ENCODE measurements around the gene FABP7. TPM values are rescaled to one million over a fixed set of nuclear protein-coding genes. Genes with fewer than 3 reads are reported as not detected.

The FABP7 gene
- total RNA-seq, 1 experiment from 2014 or later = not detected

DNA sequence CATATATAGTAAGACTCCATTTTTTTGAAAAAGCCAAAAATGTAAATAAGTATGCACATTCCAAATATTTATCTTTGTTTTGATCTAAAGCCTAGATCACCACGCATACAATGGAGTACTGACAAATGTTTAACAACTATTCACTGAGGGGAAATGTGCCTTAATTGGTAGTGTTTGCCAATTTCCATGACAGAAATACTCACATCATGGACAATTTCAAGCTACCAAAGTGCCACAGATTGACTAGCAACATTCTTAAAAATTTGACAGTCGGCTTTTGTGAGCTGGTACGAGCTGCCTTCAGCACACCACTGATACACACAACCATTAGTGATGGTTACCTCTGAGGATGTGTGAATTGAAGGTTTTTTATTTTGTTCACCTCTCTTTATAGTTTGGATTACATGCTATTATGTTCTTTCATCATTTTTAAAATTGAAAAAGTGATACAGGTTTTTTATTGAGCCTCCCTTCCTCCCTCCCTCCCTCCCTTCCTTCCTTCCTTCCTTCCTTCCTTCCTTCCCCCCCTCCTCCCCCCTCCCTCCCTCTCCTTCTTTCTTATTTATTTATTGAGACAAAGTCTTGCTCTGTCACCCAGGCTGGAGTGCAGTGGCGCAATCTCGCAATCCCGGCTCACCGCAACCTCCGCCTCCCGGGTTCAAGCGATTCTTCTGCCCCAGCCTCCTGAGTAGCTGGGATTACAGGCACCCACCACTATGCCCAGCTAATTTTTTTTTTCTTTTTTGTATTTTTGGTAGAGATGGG is 28.8 kb downstream of the FABP7 start:
- Histone ChIP-seq H2AFZ (ENCODE audit: low read length) (no peak overlapping the region), H3K27ac (ENCODE audit: low read length) (no peak overlapping the region), H3K9me3 (ENCODE audit: low read length) (no peaks in the 10 kb centered on the region), H3K9ac (ENCODE audit: low read length) (no peak overlapping the region), H3K27me3 (ENCODE audit: low read length) (no peaks in the 10 kb centered on the region), H3K9me2 (replicated peaks; ENCODE audit: low read length) (no peaks in the 10 kb centered on the region), H3K79me2 (ENCODE audit: low read length) (no peaks in the 10 kb centered on the region), H3K4me3 (ENCODE audit: low read length) (no peak overlapping the region), H4K20me1 (ENCODE audit: low read length) (no peaks in the 10 kb centered on the region), H3K4me1 (ENCODE audit: insufficient read depth, low read length) (no peaks in the 10 kb centered on the region), H3K4me2 (ENCODE audit: low read length) (no peak overlapping the region), H3F3A (ENCODE audit: low read length, unreplicated experiment) (no peaks in the 10 kb centered on the region), H3K36me3 (ENCODE audit: low read depth, low read length) (no peaks in the 10 kb centered on the region)
- BruUV-seq (replicated peaks) = no TSS peak
- TF ChIP-seq EZH2 (IDR thresholded peaks at IDR 0.05; ENCODE audit: low read length, unreplicated experiment) (no peak), EZH2phosphoT487 (IDR thresholded peaks at IDR 0.05; ENCODE audit: borderline replicate concordance, low read length) (no peak)
- TF ChIP-seq, protein P1, sequence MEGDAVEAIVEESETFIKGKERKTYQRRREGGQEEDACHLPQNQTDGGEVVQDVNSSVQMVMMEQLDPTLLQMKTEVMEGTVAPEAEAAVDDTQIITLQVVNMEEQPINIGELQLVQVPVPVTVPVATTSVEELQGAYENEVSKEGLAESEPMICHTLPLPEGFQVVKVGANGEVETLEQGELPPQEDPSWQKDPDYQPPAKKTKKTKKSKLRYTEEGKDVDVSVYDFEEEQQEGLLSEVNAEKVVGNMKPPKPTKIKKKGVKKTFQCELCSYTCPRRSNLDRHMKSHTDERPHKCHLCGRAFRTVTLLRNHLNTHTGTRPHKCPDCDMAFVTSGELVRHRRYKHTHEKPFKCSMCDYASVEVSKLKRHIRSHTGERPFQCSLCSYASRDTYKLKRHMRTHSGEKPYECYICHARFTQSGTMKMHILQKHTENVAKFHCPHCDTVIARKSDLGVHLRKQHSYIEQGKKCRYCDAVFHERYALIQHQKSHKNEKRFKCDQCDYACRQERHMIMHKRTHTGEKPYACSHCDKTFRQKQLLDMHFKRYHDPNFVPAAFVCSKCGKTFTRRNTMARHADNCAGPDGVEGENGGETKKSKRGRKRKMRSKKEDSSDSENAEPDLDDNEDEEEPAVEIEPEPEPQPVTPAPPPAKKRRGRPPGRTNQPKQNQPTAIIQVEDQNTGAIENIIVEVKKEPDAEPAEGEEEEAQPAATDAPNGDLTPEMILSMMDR (conservative IDR thresholded peaks at IDR 0.05; ENCODE audit: low read depth, low read length) = no peak
- ATAC-seq (no peak), DNase-seq (no peak)
- ChIA-PET POLR2A (ENCODE audit: unreplicated experiment) (interaction anchor here (0.5 kb wide), 1 partner anchor 68 kb away, joined by 3 read pairs; no protein-coding TSS in a partner anchor), CTCF (no interaction called here)
- intact Hi-C loops (cut with micrococcal nuclease) = no loop called here

DNA sequence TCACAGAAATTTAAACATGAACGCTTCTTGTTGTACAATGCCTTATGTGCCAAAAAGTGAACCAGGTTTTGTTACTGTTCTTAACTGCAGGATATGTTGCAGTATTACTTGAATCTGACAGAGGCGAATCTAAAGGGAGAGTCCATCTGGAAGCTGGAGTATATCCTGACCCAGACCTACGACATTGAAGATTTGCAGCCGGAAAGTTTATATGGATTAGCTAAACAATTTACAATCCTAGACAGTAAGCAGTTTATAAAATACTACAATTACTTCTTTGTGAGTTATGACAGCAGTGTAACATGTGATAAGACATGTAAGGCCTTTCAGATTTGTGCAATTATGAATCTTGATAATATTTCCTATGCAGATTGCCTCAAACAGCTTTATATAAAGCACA is 29.5 kb downstream of the FABP7 start:
- TF ChIP-seq EZH2phosphoT487 (IDR thresholded peaks at IDR 0.05; ENCODE audit: borderline replicate concordance, low read length) (no peak), EZH2 (IDR thresholded peaks at IDR 0.05; ENCODE audit: low read length, unreplicated experiment) (no peak)
- TF ChIP-seq, protein P1 (conservative IDR thresholded peaks at IDR 0.05; ENCODE audit: low read depth, low read length) = no peak
- ATAC-seq (no peak), DNase-seq (no peak)
- ChIA-PET CTCF (no interaction called here), POLR2A (ENCODE audit: unreplicated experiment) (no interaction called here)
- Histone ChIP-seq H4K20me1 (ENCODE audit: low read length) (no peaks in the 10 kb centered on the region), H3K27me3 (ENCODE audit: low read length) (no peaks in the 10 kb centered on the region), H3K79me2 (ENCODE audit: low read length) (no peaks in the 10 kb centered on the region), H3K9ac (ENCODE audit: low read length) (no peak overlapping the region), H3F3A (ENCODE audit: low read length, unreplicated experiment) (no peaks in the 10 kb centered on the region), H3K4me1 (ENCODE audit: insufficient read depth, low read length) (no peaks in the 10 kb centered on the region), H3K27ac (ENCODE audit: low read length) (no peak overlapping the region), H3K36me3 (ENCODE audit: low read depth, low read length) (no peaks in the 10 kb centered on the region), H2AFZ (ENCODE audit: low read length) (no peak overlapping the region), H3K9me2 (replicated peaks; ENCODE audit: low read length) (no peaks in the 10 kb centered on the region), H3K4me2 (ENCODE audit: low read length) (no peak overlapping the region), H3K9me3 (ENCODE audit: low read length) (no peaks in the 10 kb centered on the region), H3K4me3 (ENCODE audit: low read length) (no peak overlapping the region)
- BruUV-seq (replicated peaks) = no TSS peak
- intact Hi-C loops (cut with micrococcal nuclease) = no loop called here

GRCh38 chr6:122809691-122810090 is 30.2 kb downstream of the FABP7 start:
- no TSS peak for BruUV-seq (replicated peaks)
- H3K27ac ChIP-seq (ENCODE audit: low read length) = no peak overlapping the region
- no peaks in the 10 kb centered on the region for H3K9me2 ChIP-seq (replicated peaks; ENCODE audit: low read length)
- H3K79me2 ChIP-seq (ENCODE audit: low read length) = no peaks in the 10 kb centered on the region
- H3K36me3 ChIP-seq (ENCODE audit: low read depth, low read length) = no peaks in the 10 kb centered on the region
- no peak overlapping the region for H2AFZ ChIP-seq (ENCODE audit: low read length)
- H3K4me1 ChIP-seq (ENCODE audit: insufficient read depth, low read length) = no peaks in the 10 kb centered on the region
- intact Hi-C loops (cut with micrococcal nuclease) = no loop called here
- no peaks in the 10 kb centered on the region for H3F3A ChIP-seq (ENCODE audit: low read length, unreplicated experiment)
- H3K4me3 ChIP-seq (ENCODE audit: low read length) = no peak overlapping the region
- DNase-seq (no peak), ATAC-seq (no peak)
- no peak overlapping the region for H3K4me2 ChIP-seq (ENCODE audit: low read length)
- TF ChIP-seq EZH2phosphoT487 (IDR thresholded peaks at IDR 0.05; ENCODE audit: borderline replicate concordance, low read length) (no peak), EZH2 (IDR thresholded peaks at IDR 0.05; ENCODE audit: low read length, unreplicated experiment) (no peak)
- TF ChIP-seq, protein P1 (conservative IDR thresholded peaks at IDR 0.05; ENCODE audit: low read depth, low read length) = no peak
- CTCF ChIA-PET = no interaction called here
- no peaks in the 10 kb centered on the region for H4K20me1 ChIP-seq (ENCODE audit: low read length)
- H3K27me3 ChIP-seq (ENCODE audit: low read length) = no peaks in the 10 kb centered on the region
- POLR2A ChIA-PET (ENCODE audit: unreplicated experiment) = no interaction called here
- no peaks in the 10 kb centered on the region for H3K9me3 ChIP-seq (ENCODE audit: low read length)
- H3K9ac ChIP-seq (ENCODE audit: low read length) = no peak overlapping the region
